Kidney (tissue), 14 donors: ENCODE measurements around the gene WWOX. TPM values are rescaled to one million over a fixed set of nuclear protein-coding genes. Genes with fewer than 3 reads are reported as not detected.

ENCODE experiments used
- DNase-seq, 5 donors: peaks; one replicate each; pipeline ENCODE4 v3.0.0-alpha.2; 2013 to 2020
- FAIRE-seq: peaks from 2 replicates; lab custom pipeline; 2012; peaks lifted over from hg19 to GRCh38; lab: Jason Lieb, UNC
- H3K27ac ChIP-seq, 2 donors: one replicate each; pipeline ENCODE4 v1.7.0; 2013; ENCODE audit warnings: low read depth in 2 of 2, low read length in 2 of 2, inconsistent platforms in 1 of 2
- H3K27me3 ChIP-seq: one replicate; pipeline ENCODE4 v1.7.1; 2013; ENCODE audit warnings: low read length, inconsistent platforms; ENCODE audit not compliant: control insufficient read depth, insufficient read depth
- H3K36me3 ChIP-seq, 3 donors: one replicate each; pipeline versions ENCODE4 v1.7.0 to v1.7.1; 2013; ENCODE audit warnings: low read length in 3 of 3, control low read depth in 1 of 3, inconsistent platforms in 1 of 3; ENCODE audit not compliant: insufficient read depth in 3 of 3, control insufficient read depth in 2 of 3
- H3K4me1 ChIP-seq, 3 donors: one replicate each; pipeline versions ENCODE4 v1.7.0 to v1.7.1; 2013; ENCODE audit warnings: low read length in 3 of 3, inconsistent platforms in 1 of 3, low read depth in 1 of 3; ENCODE audit not compliant: control insufficient read depth in 2 of 3, insufficient read depth in 2 of 3
- H3K4me3 ChIP-seq, 3 donors: one replicate each; pipeline versions ENCODE4 v1.7.0 to v1.8.1; 2013; ENCODE audit warnings: low read length in 3 of 3, control low read depth in 1 of 3, inconsistent platforms in 1 of 3
- H3K9ac ChIP-seq, 3 donors: one replicate each; pipeline versions ENCODE4 v1.7.0 to v1.7.1; 2013; ENCODE audit warnings: low read length in 3 of 3, control low read depth in 1 of 3, inconsistent platforms in 1 of 3
- H3K9me3 ChIP-seq, 3 donors: one replicate each; pipeline versions ENCODE4 v1.7.0 to v1.7.1; 2013; ENCODE audit warnings: low read length in 3 of 3, control low read depth in 1 of 3, inconsistent platforms in 1 of 3; ENCODE audit not compliant: control insufficient read depth in 2 of 3, insufficient read depth in 1 of 3
- intact Hi-C: fragments of 100-400 bp; cut with DNase I; formaldehyde crosslinking; loops from one replicate; pipeline ENCODE4 v1.11.1; 2022
- polyA plus RNA-seq: library from polyadenylated mRNA; stranded (reverse); fragments of 350-450 nt; fragmentation: Illumina TruSeq; extraction: RNeasy Lipid Tissue Mini Kit (QIAGEN cat#74804); gene quantifications from one replicate; pipeline ENCODE4 v1.2.3, GENCODE V29; 2014; ENCODE audit warnings: low read depth, low replicate concordance; ENCODE audit not compliant: insufficient read depth
- total RNA-seq: library from RNA; stranded (reverse); fragmentation: NEBNext Ultra II Directional; extraction: Animal tissue kit (Norgen Biotek cat#: 25700); gene quantifications from one replicate; pipeline ENCODE4 v1.2.1, GENCODE V29; 2021
- TF ChIP-seq, protein P1 (sequence below): IDR thresholded peaks from 3 replicates; pipeline ENCODE4 v1.5.1; 2012; ENCODE audit warnings: mild to moderate bottlenecking, moderate library complexity, borderline replicate concordance; ENCODE audit not compliant: insufficient read depth; ENCODE audit errors: extremely low read depth
- donor health status: control.
- donor health status: control.
- donor health status: control.
- donor health status: control.
- donor health status: control.
- donor health status: DM: yes; HTN: yes; CAD: no.
- donor health status: Normal renal cell carcinoma (clear cell type).

Gene WWOX
- total and polyA plus RNA-seq, 2 donors from 2014 or later: 22.5 to 30.3 TPM

DNA sequence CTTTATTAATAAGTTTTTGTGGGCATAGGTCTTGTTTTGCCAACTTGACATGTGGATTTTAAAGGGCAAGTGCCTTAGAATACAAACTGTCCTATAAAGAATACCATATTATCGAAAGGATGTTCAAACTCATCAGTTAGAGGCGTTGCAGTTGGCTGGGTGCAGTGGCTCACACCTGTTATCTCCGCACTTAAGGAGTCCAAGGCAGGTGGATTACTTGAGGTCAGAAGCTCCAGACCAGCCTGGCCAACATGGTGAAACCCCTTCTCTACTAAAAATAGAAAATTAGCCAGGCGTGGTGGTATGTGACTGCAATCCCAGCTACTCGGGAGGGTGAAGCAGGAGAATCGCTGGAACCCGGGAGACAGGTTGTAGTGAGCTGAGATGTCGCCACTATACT is 472.0 kb downstream of the WWOX start:
- H3K27me3 ChIP-seq: no peaks in the 10 kb centered on the region
- H3K4me1 ChIP-seq: no peaks in the 10 kb centered on the region
- intact Hi-C loops: no loop called here
- TF ChIP-seq, protein P1, sequence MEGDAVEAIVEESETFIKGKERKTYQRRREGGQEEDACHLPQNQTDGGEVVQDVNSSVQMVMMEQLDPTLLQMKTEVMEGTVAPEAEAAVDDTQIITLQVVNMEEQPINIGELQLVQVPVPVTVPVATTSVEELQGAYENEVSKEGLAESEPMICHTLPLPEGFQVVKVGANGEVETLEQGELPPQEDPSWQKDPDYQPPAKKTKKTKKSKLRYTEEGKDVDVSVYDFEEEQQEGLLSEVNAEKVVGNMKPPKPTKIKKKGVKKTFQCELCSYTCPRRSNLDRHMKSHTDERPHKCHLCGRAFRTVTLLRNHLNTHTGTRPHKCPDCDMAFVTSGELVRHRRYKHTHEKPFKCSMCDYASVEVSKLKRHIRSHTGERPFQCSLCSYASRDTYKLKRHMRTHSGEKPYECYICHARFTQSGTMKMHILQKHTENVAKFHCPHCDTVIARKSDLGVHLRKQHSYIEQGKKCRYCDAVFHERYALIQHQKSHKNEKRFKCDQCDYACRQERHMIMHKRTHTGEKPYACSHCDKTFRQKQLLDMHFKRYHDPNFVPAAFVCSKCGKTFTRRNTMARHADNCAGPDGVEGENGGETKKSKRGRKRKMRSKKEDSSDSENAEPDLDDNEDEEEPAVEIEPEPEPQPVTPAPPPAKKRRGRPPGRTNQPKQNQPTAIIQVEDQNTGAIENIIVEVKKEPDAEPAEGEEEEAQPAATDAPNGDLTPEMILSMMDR: no peak
- H3K9ac ChIP-seq: no peak overlapping the region
- H3K4me3 ChIP-seq: no peak overlapping the region
- DNase-seq (no peak), FAIRE-seq (no peak)
- H3K27ac ChIP-seq: no peak overlapping the region
- no peaks in the 10 kb centered on the region for H3K36me3 ChIP-seq
- no peaks in the 10 kb centered on the region for H3K9me3 ChIP-seq

DNA sequence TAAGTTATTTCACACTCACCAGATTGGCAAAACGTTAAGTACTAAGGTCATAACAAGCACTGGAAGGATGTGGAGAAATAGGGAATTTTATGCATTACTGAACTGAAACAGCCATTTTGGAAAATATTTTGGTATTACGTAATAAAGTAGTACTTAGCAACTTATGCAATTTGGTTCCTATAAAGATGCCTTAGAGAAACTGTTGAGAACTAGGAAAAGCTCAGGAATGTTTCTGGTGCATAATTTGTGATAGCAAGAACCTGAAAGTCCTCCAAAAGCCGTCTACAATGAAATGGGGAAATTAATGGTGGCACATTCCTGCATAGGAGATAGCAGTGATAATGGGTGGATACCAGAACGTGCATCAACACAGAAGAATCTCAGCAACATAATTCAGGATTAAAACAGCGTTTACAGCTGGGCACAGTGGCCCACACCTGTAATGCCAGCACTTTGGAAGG is 472.5 kb downstream of the WWOX start:
- FAIRE-seq (no peak), DNase-seq (no peak)
- H3K27me3 ChIP-seq: no peaks in the 10 kb centered on the region
- intact Hi-C loops: no loop called here
- H3K4me1 ChIP-seq: no peaks in the 10 kb centered on the region
- H3K9me3 ChIP-seq: no peaks in the 10 kb centered on the region
- TF ChIP-seq, protein P1: no peak
- H3K36me3 ChIP-seq: no peaks in the 10 kb centered on the region
- H3K4me3 ChIP-seq: no peak overlapping the region
- no peak overlapping the region for H3K27ac ChIP-seq
- no peak overlapping the region for H3K9ac ChIP-seq

DNA sequence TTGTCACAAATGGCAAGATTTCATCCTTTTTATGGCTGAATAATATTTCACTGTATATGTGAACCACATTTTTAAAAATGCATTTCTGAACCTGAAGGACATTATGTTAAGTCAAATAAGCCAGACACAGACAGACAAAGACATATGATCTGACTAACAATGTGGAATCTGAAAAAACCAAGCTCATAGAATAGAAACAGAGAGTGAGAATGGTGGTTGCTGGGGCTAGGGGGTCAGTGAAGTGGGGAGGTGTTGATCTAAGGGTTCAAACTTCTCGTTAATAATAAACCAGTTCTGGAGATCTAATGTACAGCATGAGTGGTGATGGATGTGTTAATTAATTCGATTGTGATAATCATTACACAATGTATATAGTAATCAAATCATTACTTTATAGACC is 475.1 kb downstream of the WWOX start:
- Histone ChIP-seq H3K4me1 (no peaks in the 10 kb centered on the region), H3K36me3 (no peaks in the 10 kb centered on the region), H3K27ac (no peak overlapping the region), H3K27me3 (no peaks in the 10 kb centered on the region), H3K9ac (no peak overlapping the region), H3K9me3 (no peaks in the 10 kb centered on the region), H3K4me3 (no peak overlapping the region)
- intact Hi-C loops: no loop called here
- DNase-seq (no peak), FAIRE-seq (no peak)
- TF ChIP-seq, protein P1: no peak

DNA sequence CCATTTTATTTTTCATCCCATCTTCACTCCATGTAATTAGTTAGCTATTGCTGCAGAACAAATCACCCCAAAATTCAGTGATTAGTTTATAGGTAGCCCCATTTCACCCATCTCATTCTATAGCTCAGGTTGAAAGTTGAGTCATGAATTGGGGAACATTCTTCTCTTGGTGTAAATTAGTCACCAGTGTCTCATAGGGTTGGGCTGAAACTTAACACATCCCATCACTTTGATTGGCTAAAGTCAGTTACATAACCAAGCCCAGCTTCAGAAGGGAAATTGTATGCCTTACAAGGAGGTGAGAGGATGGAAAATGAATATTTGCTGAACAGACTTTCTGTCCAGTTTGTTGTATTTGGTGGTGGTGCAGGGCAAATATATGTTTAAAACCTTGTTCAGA is 477.5 kb downstream of the WWOX start:
- TF ChIP-seq, protein P1: no peak
- FAIRE-seq: no peak

More for the DNA sequence above, 477.5 kb downstream of the WWOX start:
- no peaks in the 10 kb centered on the region for H3K9me3 ChIP-seq
- no peak overlapping the region for H3K4me3 ChIP-seq
- H3K9ac ChIP-seq: no peak overlapping the region
- no peaks in the 10 kb centered on the region for H3K36me3 ChIP-seq
- DNase-seq: no peak
- H3K27ac ChIP-seq: no peak overlapping the region
- no peaks in the 10 kb centered on the region for H3K27me3 ChIP-seq
- intact Hi-C loops: no loop called here
- H3K4me1 ChIP-seq: no peaks in the 10 kb centered on the region
